ENCODE results near the gene FAM131C. TPM values are rescaled to one million over a fixed set of nuclear protein-coding genes. Genes with fewer than 3 reads are reported as not detected.

FAM131C gene
- total RNA-seq, 5 donors from 2014 or later (not counting 1 experiment from before 2014, with no cell fraction given), result 0.30 TPM; not detected in 4

- DNase-seq (no peak), ATAC-seq (replicated peaks in 1 of 4) (no peak)
- Mint-ChIP-seq H3K27ac (no peak overlapping the region), H3K27me3 (no peaks in the 10 kb centered on the region), H3K4me3 (no peak overlapping the region), H3K4me1 (peaks cover 8 to 14% (median 13%) of the 10 kb centered on the region in 3 donors), H3K9me3 (no peaks in the 10 kb centered on the region), H3K36me3 (no peaks in the 10 kb centered on the region)
- Histone ChIP-seq H3K4me1 (ENCODE audit: control insufficient read depth in 1 of 2, extremely low read depth in 1 of 2, insufficient read depth in 2 of 2, low read length in 2 of 2) (peaks cover 4 to 38% of the 10 kb centered on the region in 2 experiments), H3K36me3 (ENCODE audit: control insufficient read depth in 2 of 2, extremely low read depth in 1 of 2, insufficient read depth in 1 of 2, low read length in 1 of 2) (no peaks in the 10 kb centered on the region), H3K9me3 (no peaks in the 10 kb centered on the region), H3K4me3 (ENCODE audit: control insufficient read depth in 1 of 2, extremely low read depth in 1 of 2, low read length in 1 of 2) (no peak overlapping the region), H3K27ac (ENCODE audit: low read length) (no peak overlapping the region), H3K27me3 (replicated peaks in 1 of 2; ENCODE audit: control insufficient read depth in 2 of 2, extremely low read depth in 1 of 2, insufficient read depth in 2 of 2, low read length in 1 of 2) (peaks cover 0 to 20% of the 10 kb centered on the region in 2 experiments)
- POLR2A ChIA-PET, result no interaction called here
- CTCF ChIA-PET, result no interaction called here
- 81% methylated on average over 5 of the region's 6 CpGs for WGBS (ENCODE audit: insufficient coverage)
Measured at GRCh38 chr1:16119504-16119903, 46.1 kb upstream of the FAM131C start.

- Mint-ChIP-seq H3K9me3 (no peaks in the 10 kb centered on the region), H3K36me3 (no peaks in the 10 kb centered on the region), H3K27me3 (no peaks in the 10 kb centered on the region), H3K4me1 (peaks cover 8 to 12% (median 12%) of the 10 kb centered on the region in 3 donors), H3K4me3 (no peak overlapping the region), H3K27ac (no peak overlapping the region)
- H3K27me3 ChIP-seq (replicated peaks in 1 of 2; ENCODE audit: control insufficient read depth in 2 of 2, extremely low read depth in 1 of 2, insufficient read depth in 2 of 2, low read length in 1 of 2), result peaks cover 0 to 20% of the 10 kb centered on the region in 2 experiments
- ChIA-PET CTCF (no interaction called here), POLR2A (no interaction called here)
- no peaks in the 10 kb centered on the region for H3K36me3 ChIP-seq (ENCODE audit: control insufficient read depth in 2 of 2, extremely low read depth in 1 of 2, insufficient read depth in 1 of 2, low read length in 1 of 2)
- 68% methylated on average over 5 of the region's 9 CpGs for WGBS (ENCODE audit: insufficient coverage)
- no peak for ATAC-seq (replicated peaks in 1 of 4)
- no peak overlapping the region for H3K4me3 ChIP-seq (ENCODE audit: control insufficient read depth in 1 of 2, extremely low read depth in 1 of 2, low read length in 1 of 2)
- no peak overlapping the region for H3K27ac ChIP-seq (ENCODE audit: low read length)
- no peak for DNase-seq
- H3K4me1 ChIP-seq (ENCODE audit: control insufficient read depth in 1 of 2, extremely low read depth in 1 of 2, insufficient read depth in 2 of 2, low read length in 2 of 2), result peaks cover 4 to 30% of the 10 kb centered on the region in 2 experiments
- no peaks in the 10 kb centered on the region for H3K9me3 ChIP-seq
Measured at GRCh38 chr1:16118706-16119105, 45.3 kb upstream of the FAM131C start.

GRCh38 chr1:16117936-16118335 lies 44.5 kb upstream of the FAM131C start:
- no peaks in the 10 kb centered on the region for H3K9me3 Mint-ChIP-seq
- Histone ChIP-seq H3K4me1 (ENCODE audit: control insufficient read depth in 1 of 2, extremely low read depth in 1 of 2, insufficient read depth in 2 of 2, low read length in 2 of 2) (peaks cover 3 to 23% of the 10 kb centered on the region in 2 experiments), H3K27ac (ENCODE audit: low read length) (no peak overlapping the region), H3K36me3 (ENCODE audit: control insufficient read depth in 2 of 2, extremely low read depth in 1 of 2, insufficient read depth in 1 of 2, low read length in 1 of 2) (no peaks in the 10 kb centered on the region), H3K9me3 (no peaks in the 10 kb centered on the region), H3K27me3 (replicated peaks in 1 of 2; ENCODE audit: control insufficient read depth in 2 of 2, extremely low read depth in 1 of 2, insufficient read depth in 2 of 2, low read length in 1 of 2) (peaks cover 0 to 25% of the 10 kb centered on the region in 2 experiments), H3K4me3 (ENCODE audit: control insufficient read depth in 1 of 2, extremely low read depth in 1 of 2, low read length in 1 of 2) (no peak overlapping the region)
- WGBS (ENCODE audit: insufficient coverage), result 85% methylated on average over 4 of the region's 8 CpGs
- DNase-seq (no peak), ATAC-seq (replicated peaks in 1 of 4) (no peak)
- peaks cover 0 to 4% of the 10 kb centered on the region in 2 donors for H3K27me3 Mint-ChIP-seq
- CTCF ChIA-PET, result no interaction called here
- H3K4me1 Mint-ChIP-seq, result peaks cover 4 to 7% (median 7%) of the 10 kb centered on the region in 3 donors
- no peak overlapping the region for H3K4me3 Mint-ChIP-seq
- H3K27ac Mint-ChIP-seq, result no peak overlapping the region
- no peaks in the 10 kb centered on the region for H3K36me3 Mint-ChIP-seq
- POLR2A ChIA-PET, result no interaction called here

GRCh38 chr1:16117369-16117768 lies 43.9 kb upstream of the FAM131C start:
- no peaks in the 10 kb centered on the region for H3K9me3 Mint-ChIP-seq
- CTCF ChIA-PET, result no interaction called here
- Histone ChIP-seq H3K27me3 (replicated peaks in 1 of 2; ENCODE audit: control insufficient read depth in 2 of 2, extremely low read depth in 1 of 2, insufficient read depth in 2 of 2, low read length in 1 of 2) (peaks cover 0 to 29% of the 10 kb centered on the region in 2 experiments), H3K27ac (ENCODE audit: low read length) (no peak overlapping the region), H3K9me3 (no peaks in the 10 kb centered on the region), H3K4me3 (ENCODE audit: control insufficient read depth in 1 of 2, extremely low read depth in 1 of 2, low read length in 1 of 2) (no peak overlapping the region), H3K36me3 (ENCODE audit: control insufficient read depth in 2 of 2, extremely low read depth in 1 of 2, insufficient read depth in 1 of 2, low read length in 1 of 2) (no peaks in the 10 kb centered on the region), H3K4me1 (ENCODE audit: control insufficient read depth in 1 of 2, extremely low read depth in 1 of 2, insufficient read depth in 2 of 2, low read length in 2 of 2) (peaks cover 0 to 17% of the 10 kb centered on the region in 2 experiments)
- H3K36me3 Mint-ChIP-seq, result no peaks in the 10 kb centered on the region
- no peak overlapping the region for H3K4me3 Mint-ChIP-seq
- WGBS (ENCODE audit: insufficient coverage), result 69% methylated on average over 2 of the region's 6 CpGs
- no peak overlapping the region for H3K27ac Mint-ChIP-seq
- peaks cover 0 to 4% of the 10 kb centered on the region in 2 donors for H3K27me3 Mint-ChIP-seq
- no peak for DNase-seq
- peaks cover 0 to 3% (median 3%) of the 10 kb centered on the region in 3 donors for H3K4me1 Mint-ChIP-seq
- ATAC-seq (replicated peaks in 1 of 4), result no peak
- POLR2A ChIA-PET, result no interaction called here

GRCh38 chr1:16116625-16117024 lies 43.2 kb upstream of the FAM131C start:
- Mint-ChIP-seq H3K36me3 (no peaks in the 10 kb centered on the region), H3K27me3 (peaks cover 3 to 7% of the 10 kb centered on the region in 2 donors), H3K27ac (no peak overlapping the region), H3K4me3 (no peak overlapping the region), H3K9me3 (no peaks in the 10 kb centered on the region), H3K4me1 (no peaks in the 10 kb centered on the region)
- CTCF ChIA-PET, result no interaction called here
- H3K27ac ChIP-seq (ENCODE audit: low read length), result no peak overlapping the region
- WGBS (ENCODE audit: insufficient coverage), result 85% methylated on average over 5 of the region's 8 CpGs
- H3K9me3 ChIP-seq, result no peaks in the 10 kb centered on the region
- ATAC-seq (replicated peaks in 1 of 4), result no peak
- H3K4me1 ChIP-seq (ENCODE audit: control insufficient read depth in 1 of 2, extremely low read depth in 1 of 2, insufficient read depth in 2 of 2, low read length in 2 of 2), result peaks cover 0 to 10% of the 10 kb centered on the region in 2 experiments
- no peaks in the 10 kb centered on the region for H3K36me3 ChIP-seq (ENCODE audit: control insufficient read depth in 2 of 2, extremely low read depth in 1 of 2, insufficient read depth in 1 of 2, low read length in 1 of 2)
- peaks cover 0 to 36% of the 10 kb centered on the region in 2 experiments for H3K27me3 ChIP-seq (replicated peaks in 1 of 2; ENCODE audit: control insufficient read depth in 2 of 2, extremely low read depth in 1 of 2, insufficient read depth in 2 of 2, low read length in 1 of 2)
- H3K4me3 ChIP-seq (ENCODE audit: control insufficient read depth in 1 of 2, extremely low read depth in 1 of 2, low read length in 1 of 2), result no peak overlapping the region
- POLR2A ChIA-PET, result no interaction called here
- no peak for DNase-seq

- WGBS (ENCODE audit: insufficient coverage), result 83% methylated on average over 12 of the region's 16 CpGs
- POLR2A ChIA-PET, result no interaction called here
Measured at GRCh38 chr1:16116002-16116401, 42.6 kb upstream of the FAM131C start.

GRCh38 chr1:16115468-16115983 lies 42.1 kb upstream of the FAM131C start:
- CTCF ChIA-PET, result no interaction called here
- peaks cover 8 to 10% of the 10 kb centered on the region in 2 donors for H3K27me3 Mint-ChIP-seq
- no CpG with 5 or more reads among the region's 6 CpGs for WGBS (ENCODE audit: insufficient coverage)
- H3K9me3 Mint-ChIP-seq, result no peaks in the 10 kb centered on the region
- Histone ChIP-seq H3K9me3 (no peaks in the 10 kb centered on the region), H3K27me3 (replicated peaks in 1 of 2; ENCODE audit: control insufficient read depth in 2 of 2, extremely low read depth in 1 of 2, insufficient read depth in 2 of 2, low read length in 1 of 2) (peaks cover 0 to 40% of the 10 kb centered on the region in 2 experiments), H3K36me3 (ENCODE audit: control insufficient read depth in 2 of 2, extremely low read depth in 1 of 2, insufficient read depth in 1 of 2, low read length in 1 of 2) (no peaks in the 10 kb centered on the region), H3K4me3 (ENCODE audit: control insufficient read depth in 1 of 2, extremely low read depth in 1 of 2, low read length in 1 of 2) (no peak overlapping the region), H3K27ac (ENCODE audit: low read length) (no peak overlapping the region), H3K4me1 (ENCODE audit: control insufficient read depth in 1 of 2, extremely low read depth in 1 of 2, insufficient read depth in 2 of 2, low read length in 2 of 2) (peaks cover 0 to 6% of the 10 kb centered on the region in 2 experiments)
- ATAC-seq (replicated peaks in 1 of 4) (no peak), DNase-seq (no peak)
- H3K27ac Mint-ChIP-seq, result no peak overlapping the region
- POLR2A ChIA-PET, result no interaction called here
- H3K36me3 Mint-ChIP-seq, result no peaks in the 10 kb centered on the region
- H3K4me3 Mint-ChIP-seq, result no peak overlapping the region
- no peaks in the 10 kb centered on the region for H3K4me1 Mint-ChIP-seq

More at GRCh38 chr1:16116002-16116401, 42.6 kb upstream of the FAM131C start:
- Mint-ChIP-seq H3K27me3 (peaks cover 8 to 10% of the 10 kb centered on the region in 2 donors), H3K4me3 (no peak overlapping the region), H3K27ac (no peak overlapping the region), H3K36me3 (no peaks in the 10 kb centered on the region), H3K9me3 (no peaks in the 10 kb centered on the region), H3K4me1 (no peaks in the 10 kb centered on the region)
- H3K9me3 ChIP-seq, result no peaks in the 10 kb centered on the region
- CTCF ChIA-PET, result no interaction called here
- H3K27ac ChIP-seq (ENCODE audit: low read length), result no peak overlapping the region
- H3K4me1 ChIP-seq (ENCODE audit: control insufficient read depth in 1 of 2, extremely low read depth in 1 of 2, insufficient read depth in 2 of 2, low read length in 2 of 2), result peaks cover 0 to 8% of the 10 kb centered on the region in 2 experiments
- peaks cover 0 to 40% of the 10 kb centered on the region in 2 experiments for H3K27me3 ChIP-seq (replicated peaks in 1 of 2; ENCODE audit: control insufficient read depth in 2 of 2, extremely low read depth in 1 of 2, insufficient read depth in 2 of 2, low read length in 1 of 2)
- H3K4me3 ChIP-seq (ENCODE audit: control insufficient read depth in 1 of 2, extremely low read depth in 1 of 2, low read length in 1 of 2), result no peak overlapping the region
- ATAC-seq (replicated peaks in 1 of 4) (no peak), DNase-seq (no peak)
- no peaks in the 10 kb centered on the region for H3K36me3 ChIP-seq (ENCODE audit: control insufficient read depth in 2 of 2, extremely low read depth in 1 of 2, insufficient read depth in 1 of 2, low read length in 1 of 2)

Data from T-cell (primary cell).